Measurements from ENCODE around the gene MTG2. TPM values are rescaled to one million over a fixed set of nuclear protein-coding genes. Genes with fewer than 3 reads are reported as not detected.

The MTG2 gene
- total and polyA plus RNA-seq, 2 of the 8 experiments (the other 6 are each of a cell fraction or from before 2014, with no cell fraction given) = 14.4 to 22.8 TPM

DNA sequence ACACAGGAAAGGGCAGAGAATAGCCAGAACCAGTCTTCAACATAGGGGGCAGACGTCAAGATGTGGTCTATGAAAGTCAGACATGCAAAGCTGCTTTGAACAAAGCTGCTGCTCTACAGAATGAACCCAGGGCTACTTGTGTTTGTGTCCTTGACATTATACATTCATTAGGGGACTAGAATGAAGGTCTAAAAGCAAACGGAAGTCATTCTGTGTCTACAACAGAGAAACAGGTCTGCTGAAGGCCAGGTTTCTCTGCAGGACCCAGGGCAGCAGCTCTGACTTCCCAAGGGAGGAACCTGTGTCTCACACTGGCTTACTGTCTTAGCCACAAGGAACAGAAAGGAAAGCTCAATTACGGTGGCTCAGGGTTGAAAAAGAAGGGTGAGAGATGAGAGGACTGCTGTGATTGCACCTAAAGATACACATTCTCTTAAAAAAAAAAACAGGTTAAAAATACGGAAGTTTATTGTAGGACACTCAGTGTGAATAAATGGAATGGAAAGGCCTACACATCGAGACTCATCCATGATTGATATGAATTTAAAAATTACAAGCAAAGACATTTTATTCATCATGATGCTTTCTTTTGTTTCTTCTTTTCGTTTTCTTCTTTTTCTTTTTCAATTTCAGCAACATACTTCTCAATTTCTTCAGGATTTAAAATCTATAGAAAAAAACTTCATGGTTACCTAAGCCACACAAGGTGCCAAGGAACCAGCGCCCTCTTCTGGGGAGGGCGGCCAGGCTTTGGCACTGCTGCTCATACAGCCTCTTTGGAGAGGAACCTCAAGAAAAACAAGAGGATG is 46.3 kb upstream of the MTG2 start:
- Histone ChIP-seq H4K91ac (replicated peaks; ENCODE audit: insufficient read length, low read length) (no peak overlapping the region), H3K4me1 (replicated peaks in 1 of 4; ENCODE audit: control insufficient read depth in 3 of 4, insufficient read depth in 4 of 4, low read length in 3 of 4) (peaks cover 0 to 1% (median 0%) of the 10 kb centered on the region in 4 experiments; a peak in 2 of 7 replicates), H3K9ac (replicated peaks in 1 of 4; ENCODE audit: extremely low read depth in 1 of 4, low read depth in 3 of 4, low read length in 3 of 4) (no peak overlapping the region), H3K79me1 (ENCODE audit: low read depth, low read length) (peaks cover 4% of the 10 kb centered on the region), H2BK20ac (ENCODE audit: low read length) (no peak overlapping the region), H3K36me3 (ENCODE audit: control insufficient read depth in 2 of 4, insufficient read depth in 4 of 4, low read length in 3 of 4) (peaks cover 49 to 90% (median 73%) of the 10 kb centered on the region in 4 experiments), H3K23ac (ENCODE audit: insufficient read length) (no peak overlapping the region), H2AK5ac (ENCODE audit: low read depth, low read length) (no peak overlapping the region), H3K14ac (ENCODE audit: insufficient read length) (no peak overlapping the region), H3K9me3 (ENCODE audit: insufficient read depth in 2 of 2, low read depth in 1 of 2, low read length in 1 of 2) (no peaks in the 10 kb centered on the region), H2BK5ac (ENCODE audit: low read depth, low read length) (no peak overlapping the region), H3K18ac (ENCODE audit: extremely low read depth, low read length) (no peak overlapping the region), H2BK15ac (ENCODE audit: low read length) (no peak overlapping the region), H3K4ac (replicated peaks; ENCODE audit: insufficient read length, low read depth, low read length) (no peak overlapping the region), H3K23me2 (ENCODE audit: low read depth, low read length) (no peaks in the 10 kb centered on the region), H2AFZ (ENCODE audit: low read length) (no peak overlapping the region), H3K56ac (replicated peaks; ENCODE audit: insufficient read length, low read depth, low read length) (no peak overlapping the region), H3K27ac (ENCODE audit: low read depth, low read length) (no peak overlapping the region), H4K20me1 (replicated peaks in 1 of 2; ENCODE audit: control insufficient read depth in 1 of 2, insufficient read depth in 2 of 2, low read length in 2 of 2) (peaks cover 30 to 64% of the 10 kb centered on the region in 2 experiments), H3K4me2 (ENCODE audit: insufficient read depth in 1 of 2, low read depth in 2 of 2, low read length in 2 of 2) (no peak overlapping the region), H2BK120ac (replicated peaks; ENCODE audit: low read depth, low read length) (no peak overlapping the region), H4K8ac (ENCODE audit: extremely low read depth, insufficient read depth, low read length) (no peak overlapping the region), H3K79me2 (ENCODE audit: control insufficient read depth in 1 of 2, insufficient read depth in 2 of 2, low read length in 2 of 2) (peaks cover 12 to 35% of the 10 kb centered on the region in 2 experiments), H4K5ac (ENCODE audit: insufficient read length, low read depth, low read length) (no peak overlapping the region), H2BK12ac (ENCODE audit: low read depth, low read length) (no peak overlapping the region), H3K4me3 (ENCODE audit: extremely low read depth in 1 of 4, insufficient read depth in 2 of 4, low read depth in 3 of 4, low read length in 4 of 4) (no peak overlapping the region), H3K27me3 (replicated peaks in 1 of 4; ENCODE audit: control insufficient read depth in 3 of 4, extremely low read depth in 1 of 4, insufficient read depth in 3 of 4, low read length in 3 of 4) (no peaks in the 10 kb centered on the region)
- POLR2A ChIA-PET (ENCODE audit: partially characterized antibody) = interaction anchor here (1.2 to 5.2 kb wide), 8 partner anchors 8 to 126 kb away, joined by 3 to 61 read pairs (median 7); partner anchors contain the start of genes LSM14B, MTG2, SS18L1 and TAF4
- FAIRE-seq = no peak
- DNase-seq (ENCODE audit: low read depth in 1 of 2, low spot score in 2 of 2) = no peak
- CTCF ChIA-PET (ENCODE audit: partially characterized antibody) = interaction anchor here (0.6 to 5.3 kb wide), 25 partner anchors 7 to 222 kb away, joined by 3 to 57 read pairs (median 4); no protein-coding TSS in a partner anchor
- WGBS, 2 experiments (ENCODE audit: extremely low coverage in 1 of 2, insufficient coverage in 1 of 2, insufficient read length in 1 of 2, insufficient replicate concordance in 2 of 2, low coverage in 1 of 2, low lambda C conversion rate in 2 of 2, missing lambda C conversion rate in 1 of 2) = 66% methylated on average over 8 of the region's 8 CpGs; no CpG with 5 or more reads in 1 of the 2 experiments
- TF ChIP-seq CHD1 (IDR thresholded peaks at IDR 0.05; ENCODE audit: low read depth, low read length) (no peak), CTCF (IDR thresholded peaks at IDR 0.05; ENCODE audit: control extremely low read depth in 1 of 3, insufficient read depth in 1 of 3, low read depth in 1 of 3, low read length in 3 of 3) (peak; percentile 76 to 90 (median 79)), TCF12 (IDR thresholded peaks at IDR 0.05; ENCODE audit: low read depth, low read length) (no peak), NRF1 (IDR thresholded peaks at IDR 0.05; ENCODE audit: low read depth, low read length) (no peak), RFX5 (IDR thresholded peaks at IDR 0.05; ENCODE audit: borderline replicate concordance, low read depth, low read length) (no peak)
